Coronary artery (tissue), 2 donors: ENCODE measurements around the gene ZBTB37.
"Not testable (repeated sequence)": the region's sequence is repeated elsewhere in the genome, so short reads cannot be mapped to it uniquely, and the experiment has no call there.

Source experiments
- DNase-seq: peaks from one replicate; pipeline ENCODE4 v3.0.0-alpha.2; 2017; ENCODE audit warnings: low spot score
- H3K27ac ChIP-seq, 2 donors: fragments of 200-600 bp; sonication (generic); one replicate each; pipeline ENCODE4 v1.5.1; 2016 to 2019
- H3K4me3 ChIP-seq: fragments of 200-600 bp; sonication (generic); 2 replicates; pipeline ENCODE4 v1.5.1; 2016; ENCODE audit warnings: mild to moderate bottlenecking, moderate library complexity
- TF ChIP-seq, protein P1 (sequence below): fragments of 200-600 bp; sonication (generic); IDR thresholded peaks from one replicate; pipeline ENCODE4 v1.5.1; 2019; ENCODE audit warnings: antibody characterized with exemption

ZBTB37 gene

DNA sequence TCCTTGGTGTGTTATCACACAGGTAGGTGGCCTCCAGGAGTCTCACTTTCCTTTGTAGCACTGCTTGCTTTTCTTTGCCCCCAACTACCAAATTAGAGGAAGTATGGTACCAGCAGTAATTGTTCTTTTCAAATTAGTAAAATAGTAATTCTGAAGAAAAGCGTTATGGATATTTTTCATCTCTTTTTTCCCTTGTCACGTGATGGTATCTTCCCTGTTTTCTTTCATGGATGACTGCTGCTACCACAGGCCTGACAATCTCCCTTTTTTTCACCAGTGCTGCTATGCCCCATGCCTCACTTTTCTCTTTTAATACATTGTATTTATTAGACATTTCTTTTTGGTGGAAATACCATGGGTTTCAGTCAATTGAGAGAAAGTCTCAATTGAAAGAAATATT, 3.3 kb downstream of the ZBTB37 start:
- TF ChIP-seq, protein P1, sequence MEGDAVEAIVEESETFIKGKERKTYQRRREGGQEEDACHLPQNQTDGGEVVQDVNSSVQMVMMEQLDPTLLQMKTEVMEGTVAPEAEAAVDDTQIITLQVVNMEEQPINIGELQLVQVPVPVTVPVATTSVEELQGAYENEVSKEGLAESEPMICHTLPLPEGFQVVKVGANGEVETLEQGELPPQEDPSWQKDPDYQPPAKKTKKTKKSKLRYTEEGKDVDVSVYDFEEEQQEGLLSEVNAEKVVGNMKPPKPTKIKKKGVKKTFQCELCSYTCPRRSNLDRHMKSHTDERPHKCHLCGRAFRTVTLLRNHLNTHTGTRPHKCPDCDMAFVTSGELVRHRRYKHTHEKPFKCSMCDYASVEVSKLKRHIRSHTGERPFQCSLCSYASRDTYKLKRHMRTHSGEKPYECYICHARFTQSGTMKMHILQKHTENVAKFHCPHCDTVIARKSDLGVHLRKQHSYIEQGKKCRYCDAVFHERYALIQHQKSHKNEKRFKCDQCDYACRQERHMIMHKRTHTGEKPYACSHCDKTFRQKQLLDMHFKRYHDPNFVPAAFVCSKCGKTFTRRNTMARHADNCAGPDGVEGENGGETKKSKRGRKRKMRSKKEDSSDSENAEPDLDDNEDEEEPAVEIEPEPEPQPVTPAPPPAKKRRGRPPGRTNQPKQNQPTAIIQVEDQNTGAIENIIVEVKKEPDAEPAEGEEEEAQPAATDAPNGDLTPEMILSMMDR, result no peak

DNA sequence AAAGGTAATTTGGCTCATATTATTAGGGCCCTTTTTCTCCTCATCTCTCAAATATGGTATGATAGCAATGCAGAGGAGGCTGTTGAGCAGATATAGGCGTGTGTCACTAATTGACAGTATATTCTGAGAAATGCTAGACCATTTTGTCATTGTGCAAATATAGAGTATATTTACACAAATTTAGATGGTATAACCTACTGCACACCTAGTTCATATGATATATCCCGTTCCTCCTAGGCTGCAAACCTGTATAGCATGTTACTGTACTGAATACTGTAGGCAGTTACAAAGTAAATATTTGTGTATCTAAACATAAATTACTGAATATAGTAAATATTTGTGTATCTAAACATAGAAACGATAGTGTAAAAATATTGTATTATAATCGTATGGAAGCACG, 8.6 kb downstream of the ZBTB37 start:
- DNase-seq, result no peak
- H3K4me3 ChIP-seq, result no peak overlapping the region
- TF ChIP-seq, protein P1, result no peak
- H3K27ac ChIP-seq, result no peak overlapping the region

More for the DNA sequence above, 3.3 kb downstream of the ZBTB37 start:
- H3K27ac ChIP-seq, result no peak overlapping the region
- no peak overlapping the region for H3K4me3 ChIP-seq
- no peak for DNase-seq

DNA sequence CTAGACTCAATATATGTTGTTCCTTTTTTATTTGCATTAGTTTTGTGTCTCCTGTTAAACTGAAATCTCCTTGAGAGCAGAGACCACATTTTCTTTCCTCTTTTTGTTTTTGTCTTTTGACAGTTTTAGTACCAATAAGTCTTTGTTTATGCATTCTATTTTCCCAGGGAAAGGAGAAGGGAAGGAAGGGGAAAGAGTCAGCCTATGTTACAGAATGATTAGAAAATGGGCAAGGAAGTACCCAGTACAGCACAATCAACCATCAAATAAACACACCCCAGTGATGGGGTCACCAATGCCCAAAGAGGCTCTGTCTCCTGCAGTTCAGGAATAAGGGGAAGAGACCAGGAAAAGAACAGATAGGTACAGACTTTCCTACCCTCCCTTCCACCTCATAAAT, 10.1 kb downstream of the ZBTB37 start:
- TF ChIP-seq, protein P1, result no peak
- Histone ChIP-seq H3K4me3 (no peak overlapping the region), H3K27ac (no peak overlapping the region)
- DNase-seq, result no peak

DNA sequence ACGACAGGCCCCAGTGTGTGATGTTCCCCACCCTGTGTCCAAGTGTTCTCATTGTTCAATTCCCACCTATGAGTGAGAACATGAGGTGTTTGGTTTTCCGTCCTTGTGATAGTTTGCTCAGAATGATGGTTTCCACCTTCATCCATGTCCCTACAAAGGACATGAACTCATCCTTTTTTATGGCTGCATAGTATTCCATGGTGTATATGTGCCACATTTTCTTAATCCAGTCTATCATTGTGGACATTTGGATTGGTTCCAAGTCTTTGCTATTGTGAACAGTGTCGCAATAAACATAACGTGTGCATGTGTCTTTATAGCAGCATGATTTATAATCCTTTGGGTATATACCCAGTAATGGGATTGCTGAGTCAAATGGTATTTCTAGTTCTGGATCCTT, 12.9 kb downstream of the ZBTB37 start:
- H3K4me3 ChIP-seq, H3K27ac ChIP-seq, DNase-seq: not testable (repeated sequence)

DNA sequence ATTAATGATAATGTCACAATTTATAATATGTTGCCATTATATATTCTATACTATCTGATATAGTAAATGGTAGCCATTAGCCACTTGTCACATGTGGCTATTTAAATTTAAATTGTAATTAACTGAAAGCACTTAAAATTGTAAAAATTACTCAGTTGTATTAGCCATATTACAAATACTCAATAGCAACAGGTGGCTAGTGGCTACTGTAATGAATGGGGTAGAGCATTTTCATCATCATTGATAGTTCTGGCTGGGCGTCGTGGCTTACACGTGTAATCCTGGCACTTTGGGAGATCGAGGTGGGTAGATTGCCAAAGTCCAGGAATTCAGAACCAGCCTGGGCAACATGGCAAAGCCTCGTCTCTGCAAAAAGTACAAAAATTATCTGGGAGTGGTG, 16.5 kb downstream of the ZBTB37 start:
- TF ChIP-seq, protein P1, result no peak
- no peak overlapping the region for H3K27ac ChIP-seq
- H3K4me3 ChIP-seq, result no peak overlapping the region
- DNase-seq, result no peak

DNA sequence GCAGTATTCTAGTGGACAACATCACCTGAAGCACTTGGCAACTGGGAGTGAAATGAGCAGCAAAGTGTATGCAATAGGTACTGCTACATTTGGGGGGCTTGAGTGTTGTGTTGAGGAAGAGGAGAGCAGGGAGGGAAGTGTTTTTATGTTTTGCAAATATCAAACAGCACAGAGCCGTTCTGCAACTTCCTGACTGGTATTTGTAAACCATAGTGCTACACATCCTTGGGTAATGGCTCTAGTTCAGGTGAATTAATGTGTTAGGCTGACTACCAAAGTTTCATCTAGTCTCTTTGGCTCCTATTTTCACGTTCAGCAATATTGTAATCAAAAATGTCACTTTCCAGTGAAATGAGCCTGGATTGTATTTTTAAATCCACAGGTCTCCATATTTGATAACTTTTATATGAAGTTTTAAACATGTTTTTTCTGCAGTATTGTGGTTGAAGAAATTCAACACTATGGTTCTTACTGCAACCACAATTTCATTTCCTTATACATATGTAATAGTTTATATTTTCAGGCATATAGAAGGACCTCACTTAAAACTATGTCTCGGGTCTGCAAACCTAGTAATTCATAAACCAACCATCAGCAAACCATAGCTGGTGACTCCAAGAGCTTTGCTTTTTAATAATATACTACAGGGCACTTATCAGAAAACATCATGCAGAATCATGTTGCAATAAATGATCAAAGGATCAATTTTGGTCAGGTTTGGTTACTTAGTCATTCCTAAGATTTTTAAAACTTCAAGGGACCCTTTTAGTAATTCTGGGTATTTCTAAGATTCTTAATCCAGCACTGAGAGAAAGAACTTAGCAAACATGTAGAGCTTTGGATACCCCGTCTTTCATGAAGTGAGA, 18.8 kb downstream of the ZBTB37 start:
- TF ChIP-seq, protein P1, result no peak
- DNase-seq, result no peak
- Histone ChIP-seq H3K27ac (no peak overlapping the region), H3K4me3 (no peak overlapping the region)

DNA sequence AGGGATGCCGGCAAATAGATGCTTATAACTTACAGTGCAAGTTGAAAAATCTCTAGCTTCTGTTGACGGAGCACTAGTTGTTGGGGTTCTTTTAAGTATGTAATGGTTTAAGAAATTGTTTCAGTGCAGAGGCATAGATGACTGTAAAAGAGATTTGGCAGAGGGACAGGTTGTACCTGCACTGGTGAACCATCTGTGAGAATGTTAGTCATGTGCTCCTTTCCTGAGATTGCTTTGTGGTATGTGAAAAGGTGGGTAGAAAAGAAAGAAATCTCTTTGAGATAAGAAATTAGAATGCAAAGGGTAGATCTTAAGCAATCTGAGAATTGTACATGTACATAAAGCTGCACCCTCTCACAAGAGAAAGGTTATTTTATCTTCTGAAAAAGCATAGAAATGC, 19.4 kb downstream of the ZBTB37 start:
- TF ChIP-seq, protein P1, result no peak
- Histone ChIP-seq H3K27ac (no peak overlapping the region), H3K4me3 (no peak overlapping the region)
- DNase-seq, result no peak
